ENCODE data around the gene WIF1.

The WIF1 gene

DNA sequence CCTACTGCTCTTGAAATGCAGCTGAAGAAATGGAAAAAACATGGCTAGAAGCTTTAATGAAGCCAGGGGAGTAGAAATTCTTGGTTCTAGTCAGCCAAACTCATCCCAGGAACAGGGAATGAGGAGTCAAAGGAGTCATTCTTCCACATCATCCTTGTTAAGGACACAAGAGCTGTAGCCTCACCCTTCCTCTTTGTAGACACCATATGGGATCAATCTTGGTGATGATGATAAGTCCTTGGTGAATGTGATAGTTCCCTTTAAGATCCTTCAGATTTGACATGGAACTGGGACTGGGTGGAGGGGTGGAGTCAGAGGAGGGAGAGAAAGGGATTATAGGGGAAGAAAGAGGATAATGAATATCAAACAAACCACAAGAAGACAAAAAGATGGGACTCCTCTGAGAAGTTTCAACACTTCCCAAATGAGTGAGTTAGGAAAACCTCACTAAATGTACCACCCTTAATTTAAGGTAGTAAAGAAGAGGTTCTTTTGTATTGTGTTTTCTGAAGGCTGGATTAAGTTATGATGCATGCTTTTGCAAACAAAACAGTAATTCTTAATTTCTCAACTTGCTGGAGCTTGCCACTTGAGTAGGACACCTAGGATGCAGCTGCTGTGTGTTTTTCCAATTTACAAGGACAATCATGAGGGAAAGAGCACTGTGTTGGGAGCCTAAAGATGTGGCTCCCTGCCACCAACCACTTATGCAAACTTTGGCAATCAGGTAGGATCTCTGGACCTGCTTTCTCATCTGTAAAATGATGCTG is 104.0 kb downstream of the WIF1 start:
- no peak overlapping the region for H3K4me3 ChIP-seq (ENCODE audit: control insufficient read depth, low read depth, low read length)
- no peak for TF ChIP-seq CTCF (conservative IDR thresholded peaks at IDR 0.05; ENCODE audit: control insufficient read depth, insufficient read depth, low read depth, low read length)
- DNase-seq (ENCODE audit: low read depth) = peak; percentile 27

DNA sequence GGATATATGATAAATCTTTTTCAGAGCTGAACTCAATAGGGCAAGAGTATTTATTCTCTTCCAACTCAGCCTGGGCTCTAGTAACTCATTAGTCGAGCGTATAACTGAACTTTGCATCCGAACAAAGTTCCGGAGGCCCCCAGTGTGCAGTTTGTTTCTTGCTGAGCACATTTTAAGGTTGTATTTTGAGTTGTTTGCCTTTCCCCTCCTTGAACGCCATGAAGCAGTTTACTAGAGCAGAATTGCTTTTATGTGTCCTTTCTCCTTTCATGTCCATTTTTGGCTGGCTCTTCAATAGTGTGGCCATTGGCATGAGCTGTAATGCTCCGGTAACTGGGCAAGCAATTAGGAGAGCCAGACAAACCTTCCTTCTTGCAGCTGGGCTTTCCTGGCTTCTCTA is 105.3 kb downstream of the WIF1 start:
- no peak for TF ChIP-seq CTCF (conservative IDR thresholded peaks at IDR 0.05; ENCODE audit: control insufficient read depth, insufficient read depth, low read depth, low read length)
- no peak overlapping the region for H3K4me3 ChIP-seq (ENCODE audit: control insufficient read depth, low read depth, low read length)
- DNase-seq (ENCODE audit: low read depth) = no peak

GRCh38 chr12:65014504-65015271 is 106.4 kb downstream of the WIF1 start:
- DNase-seq (ENCODE audit: low read depth) = peak; percentile 15
- TF ChIP-seq CTCF (conservative IDR thresholded peaks at IDR 0.05; ENCODE audit: control insufficient read depth, insufficient read depth, low read depth, low read length) = no peak
- H3K4me3 ChIP-seq (ENCODE audit: control insufficient read depth, low read depth, low read length) = no peak overlapping the region

DNA sequence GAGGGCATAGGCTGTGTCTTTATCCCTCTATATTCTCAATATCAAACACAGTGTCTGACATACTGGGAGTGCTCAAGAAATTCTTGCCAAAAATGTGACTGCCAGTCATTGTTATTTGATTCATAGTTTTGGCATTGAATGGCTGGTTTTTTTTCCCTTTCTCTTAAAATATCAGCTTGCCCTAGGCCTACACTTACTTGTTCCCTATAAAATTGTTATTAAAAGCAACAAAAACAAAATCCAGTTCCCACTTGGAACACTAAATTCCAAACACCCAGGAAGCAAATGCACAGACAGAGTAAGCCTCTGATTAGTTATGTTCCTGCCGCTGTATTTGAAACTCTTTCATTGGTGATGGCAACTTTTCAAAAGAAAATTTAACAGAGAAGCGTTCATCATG is 110.7 kb downstream of the WIF1 start:
- no peak overlapping the region for H3K4me3 ChIP-seq (ENCODE audit: control insufficient read depth, low read depth, low read length)
- TF ChIP-seq CTCF (conservative IDR thresholded peaks at IDR 0.05; ENCODE audit: control insufficient read depth, insufficient read depth, low read depth, low read length) = no peak
- DNase-seq (ENCODE audit: low read depth) = no peak

DNA sequence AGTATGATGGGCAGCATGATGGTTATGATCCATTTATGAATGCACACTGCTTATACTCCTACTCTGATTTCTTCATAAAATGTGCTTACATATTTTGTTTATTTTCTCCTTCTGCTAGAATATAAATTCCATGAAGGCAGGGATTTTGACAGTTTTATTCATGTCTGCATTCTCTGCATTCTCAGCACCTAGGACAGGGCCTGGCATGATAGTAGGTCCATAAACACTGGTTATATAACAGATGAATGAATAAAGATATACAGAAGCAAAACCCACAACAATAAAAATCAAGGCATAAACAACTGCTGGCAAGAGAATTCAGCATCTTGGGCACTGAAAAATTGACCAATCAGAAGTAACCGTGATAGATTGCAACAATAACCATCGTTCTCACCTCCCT is 115.4 kb downstream of the WIF1 start:
- H3K4me3 ChIP-seq (ENCODE audit: control insufficient read depth, low read depth, low read length) = no peak overlapping the region
- TF ChIP-seq CTCF (conservative IDR thresholded peaks at IDR 0.05; ENCODE audit: control insufficient read depth, insufficient read depth, low read depth, low read length) = no peak
- DNase-seq (ENCODE audit: low read depth) = no peak

GRCh38 chr12:65004270-65004669 is 116.8 kb downstream of the WIF1 start:
- peak; percentile 9 for DNase-seq (ENCODE audit: low read depth)
- H3K4me3 ChIP-seq (ENCODE audit: control insufficient read depth, low read depth, low read length) = no peak overlapping the region
- no peak for TF ChIP-seq CTCF (conservative IDR thresholded peaks at IDR 0.05; ENCODE audit: control insufficient read depth, insufficient read depth, low read depth, low read length)

Data from fibroblast of mammary gland (primary cell).